ENCODE measurements around the gene CHTOP.

Gene CHTOP

DNA sequence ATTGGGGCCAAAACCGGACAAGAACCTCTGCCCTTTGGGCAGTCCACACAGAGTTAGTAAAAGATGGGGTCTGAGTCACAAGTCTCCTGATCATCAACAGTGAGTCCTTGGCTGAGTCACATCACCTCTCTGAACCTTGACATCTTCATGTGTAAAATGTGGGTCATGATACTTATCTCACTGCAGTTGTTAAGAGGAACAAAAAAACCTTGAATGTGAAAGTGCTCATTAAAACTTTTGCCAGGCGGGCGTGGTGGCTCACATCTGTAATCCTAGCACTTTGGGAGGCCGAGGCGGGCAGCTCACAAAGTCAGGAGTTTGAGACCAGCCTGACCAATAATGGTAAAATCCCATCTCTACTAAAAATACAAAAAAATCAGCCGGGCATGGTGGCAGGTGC lies 36.7 kb upstream of the CHTOP start:
- no peak overlapping the region for H3K27ac ChIP-seq
- TF ChIP-seq, protein P1, sequence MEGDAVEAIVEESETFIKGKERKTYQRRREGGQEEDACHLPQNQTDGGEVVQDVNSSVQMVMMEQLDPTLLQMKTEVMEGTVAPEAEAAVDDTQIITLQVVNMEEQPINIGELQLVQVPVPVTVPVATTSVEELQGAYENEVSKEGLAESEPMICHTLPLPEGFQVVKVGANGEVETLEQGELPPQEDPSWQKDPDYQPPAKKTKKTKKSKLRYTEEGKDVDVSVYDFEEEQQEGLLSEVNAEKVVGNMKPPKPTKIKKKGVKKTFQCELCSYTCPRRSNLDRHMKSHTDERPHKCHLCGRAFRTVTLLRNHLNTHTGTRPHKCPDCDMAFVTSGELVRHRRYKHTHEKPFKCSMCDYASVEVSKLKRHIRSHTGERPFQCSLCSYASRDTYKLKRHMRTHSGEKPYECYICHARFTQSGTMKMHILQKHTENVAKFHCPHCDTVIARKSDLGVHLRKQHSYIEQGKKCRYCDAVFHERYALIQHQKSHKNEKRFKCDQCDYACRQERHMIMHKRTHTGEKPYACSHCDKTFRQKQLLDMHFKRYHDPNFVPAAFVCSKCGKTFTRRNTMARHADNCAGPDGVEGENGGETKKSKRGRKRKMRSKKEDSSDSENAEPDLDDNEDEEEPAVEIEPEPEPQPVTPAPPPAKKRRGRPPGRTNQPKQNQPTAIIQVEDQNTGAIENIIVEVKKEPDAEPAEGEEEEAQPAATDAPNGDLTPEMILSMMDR (IDR thresholded peaks at IDR 0.05), result no peak
- TF ChIP-seq ZFX (IDR thresholded peaks at IDR 0.05; ENCODE audit: borderline replicate concordance), result no peak

DNA sequence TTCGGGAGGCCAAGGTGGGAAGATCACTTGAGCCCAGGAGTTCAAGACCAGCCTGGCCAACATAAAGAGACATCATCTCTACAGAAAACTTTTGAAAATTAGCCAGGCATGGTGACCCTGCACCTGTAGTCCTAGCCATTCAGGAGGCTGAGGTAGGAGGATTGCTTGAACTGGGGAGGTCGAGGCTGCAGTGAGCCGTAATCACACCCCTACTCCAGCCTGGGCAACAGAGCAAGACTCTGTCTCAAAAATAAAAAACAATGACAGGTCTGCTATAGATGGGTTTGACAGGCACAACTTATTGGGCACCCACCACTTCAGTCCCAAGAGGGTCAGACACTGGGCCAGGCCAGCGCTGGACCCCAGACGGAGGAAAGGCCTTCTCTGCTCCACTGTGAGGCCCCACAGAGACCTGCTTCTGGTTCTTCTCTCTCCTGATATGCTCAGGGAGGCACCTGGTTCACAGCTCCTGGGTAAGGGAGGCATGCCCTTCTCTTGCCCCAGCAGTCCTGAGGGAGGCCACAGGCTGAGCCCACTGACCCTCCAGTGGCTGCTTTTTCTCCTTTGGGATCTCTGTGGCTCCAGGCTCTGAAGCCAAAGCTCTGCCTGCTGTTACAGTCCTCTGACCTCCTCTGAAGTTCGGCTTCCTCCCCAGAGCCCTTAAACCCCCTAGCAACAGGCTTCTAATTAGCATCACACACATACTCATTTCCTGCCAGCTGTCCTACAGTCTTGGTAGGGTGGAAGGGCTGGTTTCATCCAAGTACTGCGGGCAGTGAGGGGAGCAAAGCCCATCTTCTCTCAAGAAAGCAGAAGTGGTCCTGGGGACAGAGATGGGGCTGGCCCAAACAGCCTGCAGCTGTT lies 35.3 kb upstream of the CHTOP start:
- H3K27ac ChIP-seq, result no peak overlapping the region
- TF ChIP-seq, protein P1 (IDR thresholded peaks at IDR 0.05), result no peak
- TF ChIP-seq ZFX (IDR thresholded peaks at IDR 0.05; ENCODE audit: borderline replicate concordance), result no peak

DNA sequence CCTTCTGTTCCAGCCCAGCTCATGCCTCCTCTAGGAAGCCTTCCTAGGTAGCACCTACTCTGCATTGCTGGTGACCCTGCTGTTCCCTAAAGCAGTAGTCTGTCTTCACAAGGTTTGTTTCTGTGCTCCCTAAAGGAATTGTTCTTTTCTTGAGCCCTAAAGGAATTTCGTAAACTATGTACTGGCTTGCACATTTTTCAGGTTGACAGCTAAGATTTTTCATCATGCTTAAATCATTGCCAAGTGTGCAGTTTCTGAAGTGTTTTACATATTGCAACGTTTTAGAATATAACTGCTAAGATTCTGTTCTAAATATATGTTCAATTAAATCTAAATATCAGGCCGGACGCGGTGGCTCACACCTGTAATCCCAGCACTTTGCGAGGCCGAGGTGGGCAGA lies 34.0 kb upstream of the CHTOP start:
- no peak overlapping the region for H3K27ac ChIP-seq
- TF ChIP-seq ZFX (IDR thresholded peaks at IDR 0.05; ENCODE audit: borderline replicate concordance), result no peak
- TF ChIP-seq, protein P1 (IDR thresholded peaks at IDR 0.05), result no peak

DNA sequence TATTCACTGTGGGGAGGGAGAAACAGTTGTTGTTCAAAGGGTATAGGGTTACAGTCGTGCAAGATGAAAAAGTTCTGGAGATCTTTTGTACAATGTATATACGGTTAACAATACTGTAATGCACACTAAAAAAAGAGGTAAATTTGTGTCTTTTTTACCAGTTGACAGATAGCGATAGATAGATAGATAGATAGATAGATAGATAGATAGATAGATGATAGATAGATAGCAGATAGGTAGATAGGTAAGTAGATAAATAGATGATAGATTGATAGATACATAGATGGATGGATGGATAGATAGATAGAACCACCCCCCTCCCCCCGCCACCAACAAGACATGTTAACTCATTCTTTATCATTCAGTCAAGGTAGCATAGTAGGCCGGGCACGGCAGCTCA lies 31.1 kb upstream of the CHTOP start:
- no peak overlapping the region for H3K27ac ChIP-seq
- TF ChIP-seq, protein P1 (IDR thresholded peaks at IDR 0.05), result no peak
- no peak for TF ChIP-seq ZFX (IDR thresholded peaks at IDR 0.05; ENCODE audit: borderline replicate concordance)

DNA sequence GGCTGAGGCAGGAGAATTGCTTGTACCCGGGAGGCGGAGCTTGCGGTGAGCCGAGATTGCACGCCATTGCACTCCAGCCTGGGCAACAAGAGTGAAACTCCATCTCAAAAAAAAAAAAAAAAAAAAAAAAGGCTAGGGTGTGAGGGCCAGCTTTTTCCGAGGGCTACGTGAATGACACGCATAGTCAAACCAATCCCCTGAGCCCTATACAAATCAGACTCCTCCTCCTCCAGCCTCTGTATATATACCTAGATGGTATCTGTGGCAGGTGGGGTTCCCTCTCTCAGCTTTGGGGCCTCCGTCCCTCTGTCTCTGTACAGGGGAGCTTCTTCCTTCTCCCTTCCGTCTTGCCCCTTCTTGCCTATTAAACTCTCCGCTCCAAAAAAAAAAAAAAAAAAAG lies 27.7 kb upstream of the CHTOP start:
- H3K27ac ChIP-seq, result no peak overlapping the region
- TF ChIP-seq, protein P1 (IDR thresholded peaks at IDR 0.05), result no peak
- no peak for TF ChIP-seq ZFX (IDR thresholded peaks at IDR 0.05; ENCODE audit: borderline replicate concordance)

DNA sequence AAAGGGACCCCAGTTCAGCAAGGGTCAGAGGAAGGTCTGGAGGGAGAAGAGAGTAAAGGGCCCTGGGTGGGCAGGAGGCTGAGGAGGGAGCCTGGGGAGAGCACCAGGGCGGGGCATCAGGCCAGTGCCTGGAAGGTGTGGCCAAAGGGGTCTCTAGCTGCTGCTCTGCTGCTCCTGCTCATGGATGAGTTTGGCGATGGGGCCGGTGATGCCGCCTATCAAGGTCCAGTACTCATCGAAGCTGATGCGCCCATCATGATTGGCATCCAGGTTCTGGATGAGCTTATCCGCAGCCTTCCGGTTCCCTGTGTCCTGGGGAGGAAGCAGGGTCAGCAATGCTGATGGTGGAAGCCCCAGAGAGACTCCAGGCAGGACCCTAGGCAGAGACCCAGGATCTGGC lies 26.5 kb upstream of the CHTOP start:
- TF ChIP-seq, protein P1 (IDR thresholded peaks at IDR 0.05), result no peak

DNA sequence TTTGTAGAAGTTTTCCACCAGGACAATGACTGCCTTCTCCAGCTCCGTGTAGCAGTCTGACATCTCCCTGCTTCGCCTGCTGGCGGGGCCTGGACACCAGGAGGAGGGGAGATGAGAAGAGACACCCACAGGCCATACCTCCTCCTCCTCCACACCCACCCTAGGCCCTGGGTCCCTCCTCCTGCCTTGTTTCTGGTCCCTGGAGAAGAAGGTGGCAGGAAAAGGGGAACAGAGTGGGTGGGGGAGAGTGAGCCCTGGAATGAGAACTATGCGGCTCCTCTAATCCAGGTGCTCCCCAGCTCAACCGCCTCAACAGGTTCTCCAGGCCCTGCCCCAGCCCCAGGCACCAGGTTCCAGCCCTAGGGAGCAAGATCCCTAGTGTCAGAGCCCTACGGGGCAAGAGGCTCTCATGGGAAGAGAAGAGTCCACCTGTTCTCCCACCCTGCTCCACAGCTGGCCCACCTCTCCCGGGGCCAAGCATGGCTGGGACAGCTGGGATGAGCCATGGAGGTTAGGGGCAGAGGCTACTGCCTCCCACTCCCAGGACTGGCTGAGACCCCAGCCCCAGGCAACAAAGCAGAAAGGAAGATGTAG lies 25.7 kb upstream of the CHTOP start:
- TF ChIP-seq, protein P1 (IDR thresholded peaks at IDR 0.05), result no peak
- TF ChIP-seq ZFX (IDR thresholded peaks at IDR 0.05; ENCODE audit: borderline replicate concordance), result no peak
- H3K27ac ChIP-seq, result no peak overlapping the region

More for the DNA sequence above, 26.5 kb upstream of the CHTOP start:
- no peak overlapping the region for H3K27ac ChIP-seq

Measured in 22Rv1 (cell line).